ENCODE data around the gene C19orf47. TPM values are rescaled to one million over a fixed set of nuclear protein-coding genes. Genes with fewer than 3 reads are reported as not detected.

Gene C19orf47
- total and polyA plus RNA-seq, 2 donors (not counting 3 experiments of a cell fraction or from before 2014, with no cell fraction given) = 16.4 to 27.0 TPM

GRCh38 chr19:40379446-40380198, 31.4 kb upstream of the C19orf47 start:
- Histone ChIP-seq H3K4me3 (replicated peaks in 1 of 3; ENCODE audit: insufficient read depth in 1 of 3, low read depth in 1 of 3, low read length in 3 of 3) (no peak overlapping the region), H3K4me2 (ENCODE audit: insufficient read depth, low read length) (no peak overlapping the region), H4K20me1 (replicated peaks; ENCODE audit: control insufficient read depth, extremely low read depth, insufficient read depth, low read length) (no peaks in the 10 kb centered on the region), H3K4me1 (ENCODE audit: control insufficient read depth, extremely low read depth, insufficient read depth, low read length) (no peaks in the 10 kb centered on the region), H3K9ac (replicated peaks; ENCODE audit: extremely low read depth, insufficient read depth, low read length) (no peak overlapping the region), H3K9me1 (replicated peaks; ENCODE audit: control insufficient read depth, extremely low read depth, insufficient read depth, low read length) (no peaks in the 10 kb centered on the region), H3K27me3 (ENCODE audit: control insufficient read depth in 2 of 2, insufficient read depth in 2 of 2, low read length in 2 of 2) (no peaks in the 10 kb centered on the region), H3K79me2 (ENCODE audit: control insufficient read depth, insufficient read depth, low read length) (no peaks in the 10 kb centered on the region), H3K9me3 (replicated peaks; ENCODE audit: control insufficient read depth, insufficient read depth, low read length) (no peaks in the 10 kb centered on the region), H2AFZ (ENCODE audit: low read depth, low read length) (no peak overlapping the region), H3K27ac (ENCODE audit: insufficient read depth, low read depth, low read length) (no peak overlapping the region), H3K36me3 (ENCODE audit: control insufficient read depth in 2 of 2, extremely low read depth in 1 of 2, insufficient read depth in 2 of 2, low read length in 2 of 2) (peaks cover 0 to 12% of the 10 kb centered on the region in 2 experiments)
- dilution Hi-C loops (cut with MboI; ENCODE audit: extremely low pct_ligation_motif_present, low sequenced_read_pairs) (no loop called here), intact Hi-C loops (cut with micrococcal nuclease) (no loop called here)
- CTCF ChIA-PET = interaction anchor here (1.2 kb wide), 1 partner anchor 74 kb away, joined by 3 read pairs; no protein-coding TSS in a partner anchor
- DNase-seq (ENCODE audit: low read depth, low spot score) = no peak
- BruUV-seq (replicated peaks) = no TSS peak
- FAIRE-seq = no peak
- POLR2A ChIA-PET = no interaction called here
- TF ChIP-seq MYC (IDR thresholded peaks at IDR 0.05; ENCODE audit: low read depth, low read length) (no peak), POLR2A (IDR thresholded peaks at IDR 0.05; ENCODE audit: low read depth, low read length) (no peak), FOS (IDR thresholded peaks at IDR 0.05; ENCODE audit: borderline replicate concordance, insufficient read depth, low read length) (no peak), EZH2 (IDR thresholded peaks at IDR 0.05; ENCODE audit: borderline replicate concordance, low read depth, low read length, severe bottlenecking) (no peak)

DNA sequence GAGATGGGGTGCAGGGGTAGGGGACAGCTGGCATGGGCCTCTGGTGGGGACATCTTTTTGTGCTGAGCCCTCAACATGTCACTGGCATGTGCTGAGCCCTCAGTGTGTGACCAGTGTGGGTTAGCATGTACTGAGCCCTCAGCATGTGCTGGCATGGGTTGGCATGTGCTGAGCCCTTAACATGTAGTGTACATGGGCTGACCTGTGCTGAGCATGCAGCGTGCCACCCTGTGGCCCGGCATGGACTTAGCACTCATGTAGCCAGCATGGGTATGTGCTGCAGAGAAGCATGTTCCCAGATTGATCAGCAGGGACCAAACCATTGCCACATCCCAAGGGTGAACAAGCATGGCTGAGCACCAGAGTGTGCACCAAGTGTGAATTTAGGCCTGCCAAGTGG, 30.3 kb upstream of the C19orf47 start:
- Histone ChIP-seq H3K79me2 (ENCODE audit: control insufficient read depth, insufficient read depth, low read length) (no peaks in the 10 kb centered on the region), H4K20me1 (replicated peaks; ENCODE audit: control insufficient read depth, extremely low read depth, insufficient read depth, low read length) (no peaks in the 10 kb centered on the region), H3K27ac (ENCODE audit: insufficient read depth, low read depth, low read length) (no peak overlapping the region), H3K9me3 (replicated peaks; ENCODE audit: control insufficient read depth, insufficient read depth, low read length) (no peaks in the 10 kb centered on the region), H3K4me3 (replicated peaks in 1 of 3; ENCODE audit: insufficient read depth in 1 of 3, low read depth in 1 of 3, low read length in 3 of 3) (no peak overlapping the region), H3K36me3 (ENCODE audit: control insufficient read depth in 2 of 2, extremely low read depth in 1 of 2, insufficient read depth in 2 of 2, low read length in 2 of 2) (peaks cover 0 to 12% of the 10 kb centered on the region in 2 experiments), H3K9me1 (replicated peaks; ENCODE audit: control insufficient read depth, extremely low read depth, insufficient read depth, low read length) (no peaks in the 10 kb centered on the region), H3K9ac (replicated peaks; ENCODE audit: extremely low read depth, insufficient read depth, low read length) (no peak overlapping the region), H3K27me3 (ENCODE audit: control insufficient read depth in 2 of 2, insufficient read depth in 2 of 2, low read length in 2 of 2) (no peaks in the 10 kb centered on the region), H3K4me1 (ENCODE audit: control insufficient read depth, extremely low read depth, insufficient read depth, low read length) (no peaks in the 10 kb centered on the region), H2AFZ (ENCODE audit: low read depth, low read length) (no peak overlapping the region), H3K4me2 (ENCODE audit: insufficient read depth, low read length) (no peak overlapping the region)
- FAIRE-seq = no peak
- POLR2A ChIA-PET = no interaction called here
- dilution Hi-C loops (cut with MboI; ENCODE audit: extremely low pct_ligation_motif_present, low sequenced_read_pairs) (no loop called here), intact Hi-C loops (cut with micrococcal nuclease) (no loop called here)
- CTCF ChIA-PET = no interaction called here
- BruUV-seq (replicated peaks) = no TSS peak
- TF ChIP-seq POLR2AphosphoS5 (IDR thresholded peaks at IDR 0.05; ENCODE audit: insufficient read depth, low read depth, low read length) (no peak), GATA2 (IDR thresholded peaks at IDR 0.05; ENCODE audit: insufficient read depth, insufficient read length, low read depth, low read length) (no peak), CTCF (IDR thresholded peaks at IDR 0.05; ENCODE audit: extremely low read depth in 1 of 2, insufficient read depth in 1 of 2, low read depth in 1 of 2, low read length in 2 of 2) (no peak), FOS (IDR thresholded peaks at IDR 0.05; ENCODE audit: borderline replicate concordance, insufficient read depth, low read length) (no peak), JUN (IDR thresholded peaks at IDR 0.05; ENCODE audit: borderline replicate concordance, insufficient read depth, insufficient read length, low read depth) (no peak), EZH2 (IDR thresholded peaks at IDR 0.05; ENCODE audit: borderline replicate concordance, low read depth, low read length, severe bottlenecking) (no peak), POLR2A (IDR thresholded peaks at IDR 0.05; ENCODE audit: low read depth, low read length) (no peak), MYC (IDR thresholded peaks at IDR 0.05; ENCODE audit: low read depth, low read length) (no peak)
- TF ChIP-seq, protein P1, sequence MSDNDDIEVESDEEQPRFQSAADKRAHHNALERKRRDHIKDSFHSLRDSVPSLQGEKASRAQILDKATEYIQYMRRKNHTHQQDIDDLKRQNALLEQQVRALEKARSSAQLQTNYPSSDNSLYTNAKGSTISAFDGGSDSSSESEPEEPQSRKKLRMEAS (IDR thresholded peaks at IDR 0.05; ENCODE audit: insufficient read depth, insufficient read length) = no peak
- DNase-seq (ENCODE audit: low read depth, low spot score) = no peak

Data from endothelial cell of umbilical vein (primary cell).